Measurements from ENCODE around the gene ANK3. TPM values are rescaled to one million over a fixed set of nuclear protein-coding genes. Genes with fewer than 3 reads are reported as not detected.

Gene ANK3
- total and polyA plus RNA-seq, 3 donors from 2014 or later = 23.5 to 39.9 (median 38.6) TPM

GRCh38 chr10:60009710-60010383 lies 379.8 kb downstream of the ANK3 start:
- intact Hi-C loops (cut with DNase I; ENCODE audit: low total_unique reads) = no loop called here
- Histone ChIP-seq H3K4me3 (no peak overlapping the region), H3K36me3 (ENCODE audit: low read depth, missing control alignments) (no peaks in the 10 kb centered on the region), H3K4me1 (no peaks in the 10 kb centered on the region), H3K9me3 (no peaks in the 10 kb centered on the region), H3K27me3 (no peaks in the 10 kb centered on the region), H3K27ac (no peak overlapping the region)
- no peak for DNase-seq
- TF ChIP-seq CTCF (IDR thresholded peaks at IDR 0.05) (no peak), POLR2A (IDR thresholded peaks at IDR 0.05) (no peak)
- 72 to 78% methylated on average over 2 of the region's 2 CpGs for WGBS, 2 donors

- intact Hi-C loops (cut with DNase I; ENCODE audit: low total_unique reads) = no loop called here
- Histone ChIP-seq H3K4me1 (no peaks in the 10 kb centered on the region), H3K27me3 (no peaks in the 10 kb centered on the region), H3K4me3 (no peak overlapping the region), H3K9me3 (no peaks in the 10 kb centered on the region), H3K27ac (no peak overlapping the region), H3K36me3 (ENCODE audit: low read depth, missing control alignments) (no peaks in the 10 kb centered on the region)
- DNase-seq = no peak
- no peak for TF ChIP-seq POLR2A (IDR thresholded peaks at IDR 0.05)
- TF ChIP-seq CTCF (IDR thresholded peaks at IDR 0.05) = no peak
- WGBS, 2 donors = 65 to 83% methylated on average over 2 of the region's 2 CpGs
Measured at GRCh38 chr10:60009276-60009675, 380.4 kb downstream of the ANK3 start.

- no peaks in the 10 kb centered on the region for H3K9me3 ChIP-seq
- H3K27me3 ChIP-seq = no peaks in the 10 kb centered on the region
- intact Hi-C loops (cut with DNase I; ENCODE audit: low total_unique reads) = no loop called here
- no peaks in the 10 kb centered on the region for H3K36me3 ChIP-seq (ENCODE audit: low read depth, missing control alignments)
- no peaks in the 10 kb centered on the region for H3K4me1 ChIP-seq
- no peak overlapping the region for H3K4me3 ChIP-seq
- TF ChIP-seq POLR2A (IDR thresholded peaks at IDR 0.05) = no peak
- no peak for TF ChIP-seq CTCF (IDR thresholded peaks at IDR 0.05)
- H3K27ac ChIP-seq = no peak overlapping the region
- DNase-seq = no peak
- WGBS, 2 donors = 80 to 96% methylated on average over 4 of the region's 4 CpGs
Measured at GRCh38 chr10:60008816-60009215, 380.9 kb downstream of the ANK3 start.

GRCh38 chr10:60006062-60006461 lies 383.6 kb downstream of the ANK3 start:
- 90 to 94% methylated on average over 3 of the region's 3 CpGs for WGBS, 2 donors
- DNase-seq = no peak
- intact Hi-C loops (cut with DNase I; ENCODE audit: low total_unique reads) = no loop called here
- no peak overlapping the region for H3K27ac ChIP-seq
- no peaks in the 10 kb centered on the region for H3K27me3 ChIP-seq
- no peaks in the 10 kb centered on the region for H3K9me3 ChIP-seq
- no peaks in the 10 kb centered on the region for H3K36me3 ChIP-seq (ENCODE audit: low read depth, missing control alignments)
- no peak for TF ChIP-seq POLR2A (IDR thresholded peaks at IDR 0.05)
- no peak for TF ChIP-seq CTCF (IDR thresholded peaks at IDR 0.05)
- H3K4me1 ChIP-seq = no peaks in the 10 kb centered on the region
- H3K4me3 ChIP-seq = no peak overlapping the region

All from testis (tissue), 3 donors.